OCI-LY7 (cell line): ENCODE results near the gene DUSP22. TPM values are rescaled to one million over a fixed set of nuclear protein-coding genes. Genes with fewer than 3 reads are reported as not detected.

Source experiments
- BruUV-seq: library from RNA; stranded (reverse); fragments of 400-500 nt; replicated peaks from 2 replicates; lab custom pipeline; 2021; lab: Mats Ljungman, UMichigan
- CTCF ChIA-PET: fragments of 300-600 bp; sonication (Branson Sonifier 250); formaldehyde crosslinking; loops from one replicate; lab custom pipeline; 2022; ENCODE audit warnings: antibody characterized with exemption; ENCODE audit not compliant: unreplicated experiment; lab: Charles Lee
- POLR2A ChIA-PET: fragments of 300-600 bp; sonication (Branson Sonifier 250); formaldehyde crosslinking; loops from one replicate; lab custom pipeline; 2022; ENCODE audit warnings: antibody characterized with exemption; lab: Charles Lee
- DNase-seq: peaks from one replicate; pipeline ENCODE4 v3.0.0-alpha.2; 2015; ENCODE audit warnings: low spot score
- H2AFZ ChIP-seq: fragments of 200-600 bp; sonication (generic), shearing (Covaris generic); 2 replicates; pipeline ENCODE4 v1.6.1; 2014; ENCODE audit warnings: mild to moderate bottlenecking, antibody characterized with exemption, low read length, moderate library complexity
- H3K27ac ChIP-seq: fragments of 200-600 bp; sonication (generic); 2 replicates; pipeline ENCODE4 v1.5.1; 2014; ENCODE audit warnings: mixed run types, low read depth, mild to moderate bottlenecking, moderate library complexity, low read length, inconsistent platforms; ENCODE audit not compliant: poor library complexity, severe bottlenecking
- H3K36me3 ChIP-seq: fragments of 200-600 bp; sonication (generic); 2 replicates; pipeline ENCODE4 v1.6.1; 2014; ENCODE audit warnings: mild to moderate bottlenecking, antibody characterized with exemption, low read length, moderate library complexity, mixed read lengths; ENCODE audit not compliant: insufficient read depth
- H3K4me1 ChIP-seq: fragments of 200-600 bp; sonication (generic); 2 replicates; pipeline ENCODE4 v1.5.1; 2014; ENCODE audit warnings: mild to moderate bottlenecking, low read length; ENCODE audit not compliant: insufficient read depth, poor library complexity, severe bottlenecking
- H3K4me2 ChIP-seq: fragments of 200-600 bp; sonication (generic); 2 replicates; pipeline ENCODE4 v1.6.1; 2014; ENCODE audit warnings: mild to moderate bottlenecking, low read length
- H3K4me3 ChIP-seq: fragments of 200-600 bp; sonication (generic); 2 replicates; pipeline ENCODE4 v1.5.1; 2014; ENCODE audit warnings: mild to moderate bottlenecking, low read depth, low read length; ENCODE audit not compliant: poor library complexity, severe bottlenecking
- H3K79me2 ChIP-seq: fragments of 200-600 bp; sonication (generic); 2 replicates; pipeline ENCODE4 v1.6.1; 2016; ENCODE audit warnings: low read depth, mild to moderate bottlenecking, low read length, moderate library complexity, mixed read lengths; ENCODE audit not compliant: insufficient read depth
- H3K9me2 ChIP-seq: fragments of 200-600 bp; sonication (generic); 2 replicates; pipeline ENCODE4 v1.6.1; 2016; ENCODE audit warnings: mild to moderate bottlenecking, low read length, mixed read lengths; ENCODE audit not compliant: insufficient read depth
- H3K9me3 ChIP-seq: fragments of 200-600 bp; sonication (generic); 2 replicates; pipeline ENCODE4 v1.6.1; 2014; ENCODE audit warnings: mild to moderate bottlenecking, mixed run types, low read length, mixed read lengths
- H4K20me1 ChIP-seq: fragments of 200-600 bp; sonication (generic); 2 replicates; pipeline ENCODE4 v1.6.1; 2014; ENCODE audit warnings: mild to moderate bottlenecking, antibody characterized with exemption, low read length, moderate library complexity, mixed read lengths; ENCODE audit not compliant: insufficient read depth
- EZH2phosphoT487 ChIP-seq: fragments of 200-600 bp; sonication (generic); IDR thresholded peaks from 2 replicates; pipeline ENCODE4 v1.6.1; 2018; ENCODE audit warnings: low read depth, borderline replicate concordance, mild to moderate bottlenecking, mixed run types, antibody characterized with exemption, low read length, moderate library complexity, mixed read lengths
- intact Hi-C: fragments of 100-400 bp; cut with micrococcal nuclease; formaldehyde crosslinking; loops from one replicate; pipeline ENCODE4 v1.10.0; 2022; ENCODE audit not compliant: unreplicated experiment
- total RNA-seq, 2 experiments: library from RNA; depleted of rRNA in 1 of 2; stranded (reverse); fragments of >200 nt in 1 of 2; shearing (Covaris generic) in 1 of 2; gene quantifications; 2 replicates each; pipeline ENCODE4 v1.2.3, GENCODE V29; 2014 to 2022
- TF ChIP-seq, protein P1 (sequence below): fragments of 200-600 bp; sonication (generic); conservative IDR thresholded peaks from 2 replicates; pipeline ENCODE4 v1.5.1; 2014; ENCODE audit warnings: mild to moderate bottlenecking, antibody characterized with exemption, low read length, moderate library complexity, mixed read lengths

The DUSP22 gene
- total RNA-seq, 2 experiments from 2014 or later, result 149 to 171 TPM

DNA sequence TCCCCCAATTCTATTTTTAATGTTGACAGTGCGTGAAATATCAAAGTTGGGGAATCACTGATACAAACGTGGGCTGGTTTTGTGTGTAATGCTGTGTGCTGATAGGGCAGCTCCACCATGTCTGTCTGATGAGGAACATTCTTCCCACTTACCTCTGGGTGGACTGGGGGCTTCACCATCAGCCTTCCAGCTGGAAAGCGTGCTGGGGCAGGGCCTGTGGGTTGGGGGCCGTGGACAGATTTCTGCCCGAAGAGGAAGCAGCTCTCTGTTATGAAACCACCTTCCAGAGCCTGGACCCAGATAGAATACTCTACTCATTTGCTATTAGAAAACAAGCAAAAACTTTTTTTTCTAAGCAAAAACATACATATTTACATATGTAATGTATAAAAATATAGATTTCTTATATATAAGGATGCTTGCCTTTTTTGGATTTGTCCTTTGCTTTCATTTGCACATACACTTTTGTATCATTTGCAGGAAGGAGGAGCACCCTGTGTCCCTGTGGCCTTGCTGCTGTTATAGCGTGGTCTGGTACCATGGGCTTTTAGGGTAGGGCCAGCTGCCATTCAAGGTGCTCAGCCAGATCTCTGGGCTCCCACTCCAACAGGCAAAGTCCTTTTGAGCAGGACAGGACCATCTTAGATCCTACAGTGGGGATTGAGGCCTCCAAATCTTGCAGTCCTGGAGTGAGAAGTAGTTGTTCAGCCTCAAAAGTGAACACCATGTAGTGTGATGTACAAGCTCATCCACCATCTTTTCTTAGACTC, 48.1 kb downstream of the DUSP22 start:
- intact Hi-C loops, result no loop called here
- Histone ChIP-seq H3K9me2 (no peaks in the 10 kb centered on the region), H3K4me1 (peaks cover 48% of the 10 kb centered on the region), H3K4me2 (no peak overlapping the region), H2AFZ (no peak overlapping the region), H3K9me3 (no peaks in the 10 kb centered on the region), H3K4me3 (no peak overlapping the region), H4K20me1 (no peaks in the 10 kb centered on the region), H3K79me2 (no peaks in the 10 kb centered on the region), H3K36me3 (peaks cover 36% of the 10 kb centered on the region; the same call in 1 of the 2 replicates), H3K27ac (no peak overlapping the region)
- BruUV-seq, result no TSS peak
- POLR2A ChIA-PET, result interaction anchor here (0.7 to 4.4 kb wide), 7 partner anchors 8 to 47 kb away, joined by 3 to 24 read pairs (median 4); no protein-coding TSS in a partner anchor
- TF ChIP-seq, protein P1, sequence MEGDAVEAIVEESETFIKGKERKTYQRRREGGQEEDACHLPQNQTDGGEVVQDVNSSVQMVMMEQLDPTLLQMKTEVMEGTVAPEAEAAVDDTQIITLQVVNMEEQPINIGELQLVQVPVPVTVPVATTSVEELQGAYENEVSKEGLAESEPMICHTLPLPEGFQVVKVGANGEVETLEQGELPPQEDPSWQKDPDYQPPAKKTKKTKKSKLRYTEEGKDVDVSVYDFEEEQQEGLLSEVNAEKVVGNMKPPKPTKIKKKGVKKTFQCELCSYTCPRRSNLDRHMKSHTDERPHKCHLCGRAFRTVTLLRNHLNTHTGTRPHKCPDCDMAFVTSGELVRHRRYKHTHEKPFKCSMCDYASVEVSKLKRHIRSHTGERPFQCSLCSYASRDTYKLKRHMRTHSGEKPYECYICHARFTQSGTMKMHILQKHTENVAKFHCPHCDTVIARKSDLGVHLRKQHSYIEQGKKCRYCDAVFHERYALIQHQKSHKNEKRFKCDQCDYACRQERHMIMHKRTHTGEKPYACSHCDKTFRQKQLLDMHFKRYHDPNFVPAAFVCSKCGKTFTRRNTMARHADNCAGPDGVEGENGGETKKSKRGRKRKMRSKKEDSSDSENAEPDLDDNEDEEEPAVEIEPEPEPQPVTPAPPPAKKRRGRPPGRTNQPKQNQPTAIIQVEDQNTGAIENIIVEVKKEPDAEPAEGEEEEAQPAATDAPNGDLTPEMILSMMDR, result no peak
- TF ChIP-seq EZH2phosphoT487, result no peak
- CTCF ChIA-PET, result no interaction called here
- no peak for DNase-seq

DNA sequence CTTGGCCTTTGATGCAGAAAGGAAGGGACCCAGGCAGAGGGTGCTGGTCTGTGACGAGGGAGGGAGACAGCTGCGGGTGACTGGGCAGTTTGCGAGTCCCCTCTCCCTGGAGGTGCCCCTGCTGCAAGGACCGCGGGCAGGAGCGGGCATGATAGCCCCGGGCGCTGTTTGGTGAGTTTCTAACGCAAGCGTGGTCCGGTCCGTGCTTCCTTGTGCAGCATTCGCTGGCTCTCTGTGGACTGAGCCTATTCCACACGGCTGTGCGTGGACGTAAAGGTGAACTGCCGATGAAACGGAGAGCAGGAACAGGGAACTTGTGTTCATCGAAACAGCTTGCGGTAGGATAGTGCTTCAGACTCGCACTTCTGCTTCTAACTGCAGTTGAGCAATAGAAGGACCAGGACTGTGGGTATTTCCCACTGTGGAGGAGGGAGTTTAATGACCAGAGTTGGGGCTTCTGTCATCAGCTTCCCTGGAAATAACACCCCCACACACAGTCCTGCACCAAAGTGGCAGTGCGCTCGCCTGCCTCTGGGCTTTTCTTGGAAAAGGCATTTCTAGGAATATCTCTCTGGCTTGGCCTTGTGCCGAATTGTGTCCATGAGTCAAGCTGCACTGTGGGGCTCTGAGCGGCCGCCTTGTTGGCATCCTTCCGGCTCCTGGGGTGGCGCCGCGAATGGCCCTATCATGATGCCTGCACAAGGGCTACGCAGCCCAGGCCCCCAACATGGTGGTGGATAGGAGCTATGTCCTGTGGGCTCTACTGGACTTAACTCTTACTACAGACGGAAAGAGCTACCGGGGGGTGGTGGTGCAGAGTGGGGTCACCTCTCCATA, 48.9 kb downstream of the DUSP22 start:
- ChIA-PET CTCF (interaction anchor here (0.6 kb wide), 1 partner anchor 8 kb away, joined by 3 read pairs; no protein-coding TSS in a partner anchor), POLR2A (interaction anchor here (0.6 to 1.5 kb wide), 3 partner anchors 9 to 157 kb away, joined by 3 to 5 read pairs (median 3); no protein-coding TSS in a partner anchor)
- Histone ChIP-seq H3K4me1 (peaks cover 44% of the 10 kb centered on the region), H2AFZ (no peak overlapping the region), H3K9me3 (no peaks in the 10 kb centered on the region), H3K4me2 (no peak overlapping the region), H3K79me2 (no peaks in the 10 kb centered on the region), H3K27ac (no peak overlapping the region), H4K20me1 (no peaks in the 10 kb centered on the region), H3K4me3 (no peak overlapping the region), H3K36me3 (peaks cover 36% of the 10 kb centered on the region; the same call in 1 of the 2 replicates), H3K9me2 (no peaks in the 10 kb centered on the region)
- no peak for TF ChIP-seq EZH2phosphoT487
- TF ChIP-seq, protein P1, result no peak
- intact Hi-C loops, result no loop called here
- no TSS peak for BruUV-seq
- no peak for DNase-seq
